ENCODE data around the gene PRKCB.

PRKCB gene

GRCh38 chr16:24132797-24133155 lies 297.0 kb downstream of the PRKCB start:
- Histone ChIP-seq H3K9me3 (ENCODE audit: control insufficient read depth, low read length) (no peaks in the 10 kb centered on the region), H3K4me1 (no peaks in the 10 kb centered on the region), H3K27me3 (ENCODE audit: control insufficient read depth, insufficient read depth, low read length) (no peaks in the 10 kb centered on the region), H3K79me2 (no peaks in the 10 kb centered on the region), H3K27ac (no peak overlapping the region), H3K4me3 (ENCODE audit: low read depth, low read length) (no peak overlapping the region), H3K9ac (no peak overlapping the region), H2AFZ (no peak overlapping the region), H3K4me2 (ENCODE audit: low read length) (no peak overlapping the region), H3K36me3 (ENCODE audit: control insufficient read depth, insufficient read depth, low read length) (no peaks in the 10 kb centered on the region)
- no peak for TF ChIP-seq CTCF (IDR thresholded peaks at IDR 0.05)

- Histone ChIP-seq H3K4me2 (ENCODE audit: low read length) (no peak overlapping the region), H3K9ac (no peak overlapping the region), H3K27ac (no peak overlapping the region), H3K36me3 (ENCODE audit: control insufficient read depth, insufficient read depth, low read length) (no peaks in the 10 kb centered on the region), H3K79me2 (no peaks in the 10 kb centered on the region), H3K9me3 (ENCODE audit: control insufficient read depth, low read length) (no peaks in the 10 kb centered on the region), H2AFZ (no peak overlapping the region), H3K27me3 (ENCODE audit: control insufficient read depth, insufficient read depth, low read length) (no peaks in the 10 kb centered on the region), H3K4me3 (ENCODE audit: low read depth, low read length) (no peak overlapping the region), H3K4me1 (no peaks in the 10 kb centered on the region)
- no peak for TF ChIP-seq CTCF (IDR thresholded peaks at IDR 0.05)
Observed at GRCh38 chr16:24135624-24136565, 300.1 kb downstream of the PRKCB start.

GRCh38 chr16:24138024-24138423 lies 302.2 kb downstream of the PRKCB start:
- TF ChIP-seq CTCF (IDR thresholded peaks at IDR 0.05), result no peak
- Histone ChIP-seq H3K4me2 (ENCODE audit: low read length) (no peak overlapping the region), H3K79me2 (no peaks in the 10 kb centered on the region), H3K27me3 (ENCODE audit: control insufficient read depth, insufficient read depth, low read length) (no peaks in the 10 kb centered on the region), H3K4me3 (ENCODE audit: low read depth, low read length) (no peak overlapping the region), H3K36me3 (ENCODE audit: control insufficient read depth, insufficient read depth, low read length) (no peaks in the 10 kb centered on the region), H3K9ac (no peak overlapping the region), H3K9me3 (ENCODE audit: control insufficient read depth, low read length) (no peaks in the 10 kb centered on the region), H3K4me1 (no peaks in the 10 kb centered on the region), H2AFZ (no peak overlapping the region), H3K27ac (no peak overlapping the region)

- Histone ChIP-seq H3K9ac (no peak overlapping the region), H3K4me1 (no peaks in the 10 kb centered on the region), H3K27me3 (ENCODE audit: control insufficient read depth, insufficient read depth, low read length) (no peaks in the 10 kb centered on the region), H3K27ac (no peak overlapping the region), H2AFZ (no peak overlapping the region), H3K4me3 (ENCODE audit: low read depth, low read length) (no peak overlapping the region), H3K4me2 (ENCODE audit: low read length) (no peak overlapping the region), H3K9me3 (ENCODE audit: control insufficient read depth, low read length) (no peaks in the 10 kb centered on the region), H3K79me2 (no peaks in the 10 kb centered on the region), H3K36me3 (ENCODE audit: control insufficient read depth, insufficient read depth, low read length) (no peaks in the 10 kb centered on the region)
- no peak for TF ChIP-seq CTCF (IDR thresholded peaks at IDR 0.05)
Observed at GRCh38 chr16:24138575-24138974, 302.8 kb downstream of the PRKCB start.

GRCh38 chr16:24139282-24139681 lies 303.5 kb downstream of the PRKCB start:
- Histone ChIP-seq H3K79me2 (no peaks in the 10 kb centered on the region), H2AFZ (no peak overlapping the region), H3K27ac (no peak overlapping the region), H3K9me3 (ENCODE audit: control insufficient read depth, low read length) (no peaks in the 10 kb centered on the region), H3K4me3 (ENCODE audit: low read depth, low read length) (no peak overlapping the region), H3K27me3 (ENCODE audit: control insufficient read depth, insufficient read depth, low read length) (no peaks in the 10 kb centered on the region), H3K4me2 (ENCODE audit: low read length) (no peak overlapping the region), H3K9ac (no peak overlapping the region), H3K36me3 (ENCODE audit: control insufficient read depth, insufficient read depth, low read length) (no peaks in the 10 kb centered on the region), H3K4me1 (no peaks in the 10 kb centered on the region)
- no peak for TF ChIP-seq CTCF (IDR thresholded peaks at IDR 0.05)

Data from parathyroid adenoma (tissue), 2 donors.